Right lobe of liver (tissue), 6 donors: ENCODE measurements around the gene FGF14. TPM values are rescaled to one million over a fixed set of nuclear protein-coding genes. Genes with fewer than 3 reads are reported as not detected.
A peak's percentile ranks its signal among the peaks of the same experiment; 100 is the strongest.
"Not testable (repeated sequence)": the region's sequence is repeated elsewhere in the genome, so short reads cannot be mapped to it uniquely, and the experiment has no call there.

Experiments
- ATAC-seq, 4 donors: fragments of 200-7000 bp; cut with Tn5 transposase; one replicate each; pipeline ENCODE4 v1.9.1; 2020; ENCODE audit warnings: mild to moderate bottlenecking in 4 of 4, moderate library complexity in 4 of 4
- DNase-seq, 3 donors: peaks; one replicate each; pipeline ENCODE4 v3.0.0-alpha.2; 2020
- H3K27ac ChIP-seq, 3 donors: fragments of 200-600 bp; one replicate each; pipeline ENCODE4 v1.8.0; 2022
- H3K27me3 ChIP-seq, 2 donors: fragments of 200-600 bp; one replicate each; pipeline ENCODE4 v1.8.0; 2022
- H3K36me3 ChIP-seq, 4 donors: fragments of 200-600 bp; sonication (generic) in 1 of 4; one replicate each; pipeline versions ENCODE4 v1.5.1 to v1.8.0; 2017 to 2022; ENCODE audit warnings: control low read depth in 1 of 4
- H3K4me1 ChIP-seq, 4 donors: fragments of 200-600 bp; sonication (generic) in 1 of 4; one replicate each; pipeline versions ENCODE4 v1.5.1 to v1.8.0; 2017 to 2022; ENCODE audit warnings: control low read depth in 1 of 4
- H3K4me3 ChIP-seq, 3 donors: fragments of 200-600 bp; one replicate each; pipeline ENCODE4 v1.8.0; 2022
- H3K9me3 ChIP-seq, 4 donors: fragments of 200-600 bp; sonication (generic) in 1 of 4; one replicate each; pipeline versions ENCODE4 v1.5.1 to v1.8.0; 2017 to 2022; ENCODE audit warnings: control low read depth in 1 of 4
- CTCF ChIP-seq, 4 donors: fragments of 200-600 bp in 3 of 4; fragments of 450-650 bp in 1 of 4; IDR thresholded peaks; one replicate each; pipeline versions ENCODE4 v1.5.1 to v1.8.0; 2016 to 2022; ENCODE audit warnings: antibody characterized with exemption in 4 of 4, mild to moderate bottlenecking in 2 of 4
- POLR2A ChIP-seq: fragments of 450-650 bp; IDR thresholded peaks from one replicate; pipeline ENCODE4 v1.6.1; 2017; ENCODE audit warnings: antibody characterized with exemption, mild to moderate bottlenecking
- WGBS: methylation state at CpG from one replicate; pipeline ENCODE4 v1.1.6; 2018; ENCODE audit warnings: low coverage, low lambda C conversion rate; ENCODE audit not compliant: insufficient coverage; ENCODE audit errors: missing lambda C conversion rate; 5-methylcytosine and 5-hydroxymethylcytosine counted together
- intact Hi-C, 2 donors: fragments of 100-400 bp; cut with DNase I; formaldehyde crosslinking; loops; one replicate each; pipeline versions ENCODE4 v1.11.2 to v1.14.1; 2022
- total RNA-seq, 6 experiments: library from RNA; depleted of rRNA in 2 of 6; stranded (reverse); fragments of >200 nt in 2 of 6; fragmentation: NEBNext Ultra II Directional in 3 of 6; extraction: Animal tissue kit (Norgen Biotek cat#: 25700) in 3 of 6; gene quantifications; one replicate each; pipeline versions ENCODE4 v1.1.0 to v1.2.4, GENCODE V29; 2016 to 2023
- donor health status: DM: no; HTN: yes; CAD: no.
- donor health status: DM: no; HTN: no; CAD: no.
- donor health status: DM: no; HTN: no; CAD: no.
- donor health status: DM: no; HTN: yes; CAD: no.
- donor health status: DM: no; HTN: yes; CAD: no.

Gene FGF14
- total RNA-seq, 6 experiments from 2014 or later = 0.42 to 6.3 (median 1.2) TPM

- DNase-seq = no peak
- TF ChIP-seq POLR2A (no peak), CTCF (IDR thresholded peaks at IDR 0.05) (peak; percentile 66 to 74 (median 73))
- Histone ChIP-seq H3K4me1 (peaks cover 0 to 16% (median 5%) of the 10 kb centered on the region in 4 donors), H3K9me3 (no peaks in the 10 kb centered on the region), H3K27me3 (no peaks in the 10 kb centered on the region), H3K4me3 (no peak overlapping the region), H3K27ac (no peak overlapping the region), H3K36me3 (no peaks in the 10 kb centered on the region)
- ATAC-seq = peak; percentile 35 to 71 (median 60)
- intact Hi-C loops = no loop called here
- 26% methylated on average over 4 of the region's 4 CpGs for WGBS
Measured at GRCh38 chr13:102141625-102142472, 260.0 kb downstream of the FGF14 start.

GRCh38 chr13:102139626-102140025 lies 262.2 kb downstream of the FGF14 start:
- no peaks in the 10 kb centered on the region for H3K27me3 ChIP-seq
- TF ChIP-seq POLR2A = no peak
- no peak for TF ChIP-seq CTCF (IDR thresholded peaks at IDR 0.05)
- H3K4me3 ChIP-seq = no peak overlapping the region
- 91% methylated on average over 4 of the region's 4 CpGs for WGBS
- no peaks in the 10 kb centered on the region for H3K36me3 ChIP-seq
- ATAC-seq (no peak), DNase-seq (no peak)
- no peaks in the 10 kb centered on the region for H3K9me3 ChIP-seq
- H3K27ac ChIP-seq = no peak overlapping the region
- H3K4me1 ChIP-seq = peaks cover 0 to 18% (median 5%) of the 10 kb centered on the region in 4 donors
- intact Hi-C loops = no loop called here

GRCh38 chr13:102138635-102139190 lies 263.1 kb downstream of the FGF14 start:
- Histone ChIP-seq H3K9me3 (no peaks in the 10 kb centered on the region), H3K36me3 (no peaks in the 10 kb centered on the region), H3K4me1 (peaks cover 0 to 20% (median 5%) of the 10 kb centered on the region in 4 donors), H3K27ac (no peak overlapping the region), H3K27me3 (no peaks in the 10 kb centered on the region), H3K4me3 (no peak overlapping the region)
- DNase-seq = no peak
- no peak for ATAC-seq
- intact Hi-C loops = no loop called here
- TF ChIP-seq POLR2A (no peak), CTCF (IDR thresholded peaks at IDR 0.05) (no peak)
- 87% methylated on average over 3 of the region's 3 CpGs for WGBS

- intact Hi-C loops, DNase-seq, H3K9me3 ChIP-seq, H3K36me3 ChIP-seq, H3K27me3 ChIP-seq, ATAC-seq, H3K27ac ChIP-seq, H3K4me3 ChIP-seq: not testable (repeated sequence)
- peaks cover 0 to 25% (median 9%) of the 10 kb centered on the region in 4 donors for H3K4me1 ChIP-seq
- 78% methylated on average over 3 of the region's 4 CpGs for WGBS
Measured at GRCh38 chr13:102137904-102138303, 263.9 kb downstream of the FGF14 start.

GRCh38 chr13:102136735-102137296 lies 265.0 kb downstream of the FGF14 start:
- Histone ChIP-seq H3K36me3 (no peaks in the 10 kb centered on the region), H3K4me3 (no peak overlapping the region), H3K9me3 (no peaks in the 10 kb centered on the region), H3K27me3 (no peaks in the 10 kb centered on the region), H3K27ac (no peak overlapping the region), H3K4me1 (peaks cover 0 to 15% (median 6%) of the 10 kb centered on the region in 4 donors)
- DNase-seq (no peak), ATAC-seq (peak in 1 of 4 donors; percentile 77)
- intact Hi-C loops = no loop called here
- TF ChIP-seq POLR2A = no peak
- no peak for TF ChIP-seq CTCF (IDR thresholded peaks at IDR 0.05)
- 13% methylated on average over 3 of the region's 3 CpGs for WGBS
